HG03060 (cell line): ENCODE measurements around the gene SH3D21.

Experiments
- ATAC-seq: cut with Tn5 transposase; IDR thresholded peaks from one replicate; pipeline ENCODE4 v1.9.1; 2021; ENCODE audit warnings: low read depth, moderate number of reproducible peaks; ENCODE audit not compliant: unreplicated experiment

SH3D21 gene

DNA sequence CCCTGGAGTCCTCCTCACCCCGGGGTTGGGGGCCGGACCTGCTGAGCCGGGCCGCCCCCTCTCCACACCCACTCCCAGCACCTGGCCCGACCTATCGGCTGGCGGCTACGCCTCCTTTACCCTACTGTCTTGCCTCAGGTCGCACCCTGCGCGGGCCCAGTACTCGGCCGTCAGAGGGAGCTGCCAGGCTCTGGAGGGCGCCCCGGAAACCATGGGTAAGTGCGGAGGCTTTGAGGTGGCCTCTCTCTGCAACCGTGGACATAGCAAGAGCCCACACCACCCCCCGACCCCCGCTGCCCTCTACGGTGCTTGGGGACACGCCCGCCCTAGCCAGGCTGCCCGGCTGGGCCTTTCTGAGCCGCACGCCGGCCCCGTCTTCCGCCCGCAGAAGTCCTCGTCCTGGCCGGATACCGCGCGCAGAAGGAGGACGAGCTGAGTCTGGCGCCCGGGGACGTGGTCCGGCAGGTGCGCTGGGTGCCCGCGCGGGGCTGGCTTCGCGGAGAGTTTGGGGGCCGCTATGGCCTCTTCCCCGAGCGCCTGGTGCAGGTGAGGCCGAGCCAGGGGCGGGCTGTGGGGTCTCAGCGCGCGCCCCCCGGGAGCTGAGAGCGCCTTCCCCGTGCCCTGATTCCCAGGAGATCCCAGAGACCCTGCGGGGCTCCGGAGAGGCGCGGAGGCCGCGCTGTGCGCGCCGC lies at the start of gene SH3D21:
Gene SH3D21, plus strand, starts transcription at position 159 of the 692 bp plus-strand sequence. Its CDS starts 53 bp downstream, at position 212.
- peak; percentile 20 for ATAC-seq

- ATAC-seq = no peak
Observed at GRCh38 chr1:36256558-36257374, 49.4 kb upstream of the SH3D21 start.

DNA sequence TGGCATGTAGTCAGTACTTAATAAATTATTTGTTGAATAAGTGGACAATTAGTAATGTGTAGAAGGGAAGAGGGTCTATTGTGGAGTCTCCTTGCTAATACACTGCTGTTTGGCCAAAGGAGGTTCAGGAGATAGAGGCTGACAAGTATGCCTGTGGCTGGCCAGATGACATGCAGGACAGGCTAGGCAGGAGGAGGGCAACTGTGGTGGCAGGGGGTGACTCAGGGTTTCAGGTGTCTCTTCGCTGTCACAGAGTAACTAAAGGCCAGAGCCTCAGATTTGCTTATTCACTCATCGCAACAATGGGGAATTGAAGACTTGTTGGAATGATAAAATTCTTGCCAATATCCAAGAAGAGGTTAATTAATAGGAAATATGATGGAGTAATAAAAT lies 48.8 kb upstream of the SH3D21 start:
- no peak for ATAC-seq

GRCh38 chr1:36258960-36259344 lies 47.2 kb upstream of the SH3D21 start:
- ATAC-seq = no peak

GRCh38 chr1:36268981-36269380 lies 37.2 kb upstream of the SH3D21 start:
- no peak for ATAC-seq

GRCh38 chr1:36269408-36269838 lies 36.7 kb upstream of the SH3D21 start:
- ATAC-seq = no peak

DNA sequence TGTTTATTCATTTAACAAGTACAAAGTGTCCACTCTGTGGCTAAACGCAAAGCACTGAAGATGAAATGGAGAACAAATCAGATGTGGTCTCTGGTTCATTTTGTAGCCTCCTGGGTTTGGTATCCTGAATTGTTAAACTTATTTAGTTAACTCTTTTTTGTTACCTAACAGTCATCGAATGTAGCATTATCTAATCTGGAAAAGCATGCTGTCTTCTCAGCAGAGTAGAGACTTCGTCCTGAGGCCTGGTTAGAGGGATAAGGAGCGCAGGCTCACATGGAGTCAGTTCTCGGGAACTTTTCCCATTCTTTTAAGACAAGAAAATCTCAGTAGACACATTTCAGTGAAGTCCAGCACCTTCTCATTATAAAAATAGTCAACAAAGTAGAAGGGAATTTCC lies 33.1 kb upstream of the SH3D21 start:
- no peak for ATAC-seq

- no peak for ATAC-seq
Observed at GRCh38 chr1:36274201-36274600, 32.0 kb upstream of the SH3D21 start.

- ATAC-seq = no peak
Observed at GRCh38 chr1:36276688-36277087, 29.5 kb upstream of the SH3D21 start.

DNA sequence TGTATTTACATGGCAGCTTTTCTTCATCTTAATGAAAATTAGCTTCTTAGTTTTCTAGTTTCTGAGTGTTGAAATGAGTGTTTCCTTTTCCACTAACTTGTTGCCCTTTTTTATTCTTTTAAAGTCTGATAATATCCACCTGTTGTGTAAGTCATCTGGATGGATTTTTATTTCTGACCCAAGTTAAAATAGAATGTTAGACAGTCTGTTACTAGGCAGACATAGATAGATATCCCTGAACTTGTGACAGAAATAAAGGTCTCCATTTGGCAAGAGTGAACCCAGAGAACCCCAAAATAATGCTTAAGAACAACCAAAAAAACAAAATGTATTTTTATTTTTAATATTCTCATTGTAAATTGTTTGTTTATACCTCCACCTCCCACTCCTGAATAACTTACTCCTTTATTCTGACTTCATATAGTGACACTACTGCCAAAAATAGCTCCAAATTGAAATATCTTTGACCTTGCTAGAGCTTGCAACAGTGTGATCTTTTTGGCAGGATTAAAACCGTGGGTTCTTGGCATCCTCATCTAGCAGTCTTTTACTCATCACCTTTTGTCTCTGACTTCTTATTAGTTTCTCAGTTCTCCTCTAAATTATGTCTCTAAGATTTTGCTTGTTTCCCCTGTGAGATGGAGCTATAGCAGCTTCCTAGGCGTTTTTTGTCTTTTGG lies 26.9 kb upstream of the SH3D21 start:
- ATAC-seq = no peak

DNA sequence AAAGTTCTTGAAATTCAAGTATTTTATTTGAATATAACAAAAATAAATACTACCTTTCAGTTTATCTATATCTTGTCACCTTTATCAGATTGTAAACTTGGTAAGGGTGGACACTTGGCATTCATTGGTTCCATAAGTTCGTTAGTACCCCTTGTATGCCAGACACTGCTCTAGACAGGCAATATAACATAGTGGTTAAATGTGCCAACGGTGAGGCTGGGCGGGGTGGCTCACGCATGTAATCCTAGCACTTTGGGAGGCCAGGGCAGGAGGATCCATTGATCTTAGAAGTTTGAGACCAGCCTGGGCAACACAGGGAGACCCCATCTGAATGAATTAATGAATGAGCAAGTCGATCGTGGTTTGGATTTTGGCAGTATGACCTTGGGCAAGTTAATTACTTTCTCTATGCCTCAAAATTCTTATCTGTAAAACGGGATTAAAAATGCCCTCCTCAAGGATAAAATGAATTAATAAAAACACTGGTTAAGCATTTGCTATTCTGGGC lies 26.3 kb upstream of the SH3D21 start:
- no peak for ATAC-seq

DNA sequence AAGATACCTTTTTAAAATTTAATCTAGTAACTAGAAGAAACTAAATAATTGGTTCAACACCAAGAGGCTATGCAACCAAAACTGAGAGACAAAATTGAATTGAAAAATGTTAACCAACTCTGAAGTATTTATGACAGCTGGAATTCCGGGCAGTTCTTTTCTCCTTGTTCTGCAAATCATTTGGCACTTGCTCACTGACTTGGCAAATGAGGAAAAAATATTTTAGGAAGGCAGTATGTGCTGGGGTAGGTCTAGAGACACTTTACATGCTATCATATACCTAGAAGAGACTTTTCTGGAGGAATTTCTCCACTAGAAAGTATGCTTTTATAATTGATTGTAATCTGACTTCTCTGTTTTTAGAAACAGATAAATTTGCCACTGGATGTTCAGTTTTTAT lies 22.1 kb upstream of the SH3D21 start:
- no peak for ATAC-seq

DNA sequence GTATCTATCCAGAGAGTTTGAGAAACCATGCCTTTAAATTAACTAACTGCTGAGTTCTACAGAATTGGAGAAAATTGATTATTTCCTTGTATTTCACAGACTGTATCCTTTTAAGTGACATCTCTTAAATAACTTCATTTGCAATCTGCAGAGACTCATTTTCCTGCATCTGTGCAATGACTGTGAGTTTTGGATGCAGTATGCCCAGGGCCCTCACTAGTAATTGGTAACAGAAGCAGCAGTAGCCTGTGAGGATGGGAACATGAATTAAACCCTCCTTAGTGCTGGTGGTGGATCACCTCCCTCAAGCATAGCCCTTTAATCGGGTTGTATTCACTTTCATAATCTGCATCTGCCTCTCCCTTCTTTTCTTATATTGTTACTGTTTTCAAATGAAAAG lies 21.7 kb upstream of the SH3D21 start:
- no peak for ATAC-seq

DNA sequence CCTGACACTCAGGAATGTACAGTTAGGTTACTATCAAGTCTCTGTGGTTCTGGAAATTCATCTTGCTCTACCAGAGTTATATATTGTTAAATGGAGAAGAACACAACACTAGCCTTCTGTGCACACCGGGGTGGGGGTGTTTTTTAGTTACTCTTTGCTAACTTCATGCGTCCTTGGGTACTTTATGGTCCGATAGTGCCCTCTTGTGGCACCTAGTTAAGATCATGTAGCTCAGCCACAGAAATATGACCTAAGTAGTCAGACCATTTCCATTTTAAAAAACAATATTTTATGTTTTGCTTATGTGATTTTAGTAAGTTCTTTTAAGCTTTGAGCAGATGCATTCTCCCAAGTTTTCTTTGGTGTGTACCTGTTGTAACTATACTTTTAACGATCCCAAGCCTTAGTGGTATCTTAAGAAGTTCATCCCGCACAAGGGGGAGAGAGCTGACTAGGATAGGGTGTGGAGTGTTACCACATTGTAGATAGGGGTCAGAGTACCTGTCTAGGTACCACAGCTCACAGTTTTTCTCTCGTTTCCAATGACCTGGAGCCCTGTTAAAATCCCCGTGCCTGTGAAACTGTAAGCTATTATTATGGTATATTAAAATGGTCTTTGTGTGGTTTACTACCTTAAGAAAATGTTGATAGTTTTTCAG lies 20.6 kb upstream of the SH3D21 start:
- no peak for ATAC-seq

DNA sequence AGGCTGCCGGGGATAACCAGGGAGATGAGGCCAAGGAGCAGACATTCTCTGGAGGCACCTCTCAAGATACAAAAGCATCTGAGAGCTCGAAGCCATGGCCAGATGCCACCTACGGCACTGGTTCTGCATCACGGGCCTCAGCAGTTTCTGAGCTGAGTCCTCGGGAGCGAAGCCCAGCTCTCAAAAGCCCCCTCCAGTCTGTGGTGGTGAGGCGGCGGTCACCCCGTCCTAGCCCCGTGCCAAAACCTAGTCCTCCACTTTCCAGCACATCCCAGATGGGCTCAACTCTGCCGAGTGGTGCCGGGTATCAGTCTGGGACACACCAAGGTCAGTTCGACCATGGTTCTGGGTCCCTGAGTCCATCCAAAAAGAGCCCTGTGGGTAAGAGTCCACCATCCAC lies 19.4 kb upstream of the SH3D21 start:
- ATAC-seq = no peak

DNA sequence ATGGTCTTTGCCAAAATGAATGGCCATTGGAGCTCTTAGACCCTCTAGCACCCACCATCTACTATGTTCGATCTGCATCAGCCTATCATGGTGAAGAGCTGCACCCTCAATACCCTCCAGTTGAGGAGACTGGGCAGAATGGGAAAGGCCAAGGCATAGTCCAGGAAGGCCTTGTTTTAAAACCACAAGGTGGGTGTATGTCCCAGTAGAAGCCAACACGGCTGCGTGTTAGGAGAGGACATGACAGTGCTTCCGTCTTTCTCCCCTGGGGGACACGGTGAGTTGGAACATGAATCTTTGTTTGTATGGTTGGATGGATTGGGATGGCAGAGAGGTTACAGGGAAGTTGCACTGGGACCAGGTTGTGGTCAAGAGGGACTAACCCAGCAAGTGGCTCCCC lies 18.6 kb upstream of the SH3D21 start:
- ATAC-seq = no peak

- ATAC-seq = no peak
Observed at GRCh38 chr1:36295390-36295789, 10.8 kb upstream of the SH3D21 start.

DNA sequence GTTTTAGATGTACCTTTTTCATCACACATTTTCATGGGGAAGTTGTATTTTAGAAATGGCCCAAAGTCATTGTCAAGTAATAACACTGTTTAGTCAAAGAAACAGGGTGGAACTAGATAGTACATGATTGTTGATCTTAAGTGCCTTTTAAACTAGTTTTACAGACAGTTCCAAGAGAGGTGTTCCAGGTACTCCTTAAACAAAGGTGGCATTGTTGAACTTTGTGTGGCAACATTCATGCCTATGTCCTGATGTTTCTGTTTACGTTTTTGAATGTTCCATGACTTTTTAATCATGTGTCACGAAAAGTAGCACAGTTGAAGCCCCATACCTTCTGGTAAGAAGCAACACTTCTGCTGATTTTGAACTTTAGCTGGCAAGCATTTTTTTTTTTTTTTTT lies 9.1 kb upstream of the SH3D21 start:
- no peak for ATAC-seq

DNA sequence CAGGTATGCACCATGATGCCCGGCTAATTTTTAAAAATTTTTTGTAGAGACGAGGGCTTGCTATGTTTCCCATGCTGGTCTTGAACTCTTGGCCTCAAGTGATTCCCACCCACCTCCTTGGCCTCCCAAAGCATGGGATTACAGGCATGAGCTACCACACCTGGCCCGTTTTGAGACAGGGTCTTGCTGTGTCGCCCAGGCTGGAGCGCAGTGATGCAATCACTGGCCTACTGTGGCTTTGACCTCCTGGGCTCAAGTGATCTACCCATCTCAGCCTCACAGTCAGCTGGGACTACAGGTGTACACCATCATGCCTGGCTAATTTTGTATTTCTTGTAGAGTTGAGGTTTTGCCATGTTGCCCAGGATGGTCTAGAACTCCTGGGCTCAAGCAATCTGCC lies 7.5 kb upstream of the SH3D21 start:
- no peak for ATAC-seq

DNA sequence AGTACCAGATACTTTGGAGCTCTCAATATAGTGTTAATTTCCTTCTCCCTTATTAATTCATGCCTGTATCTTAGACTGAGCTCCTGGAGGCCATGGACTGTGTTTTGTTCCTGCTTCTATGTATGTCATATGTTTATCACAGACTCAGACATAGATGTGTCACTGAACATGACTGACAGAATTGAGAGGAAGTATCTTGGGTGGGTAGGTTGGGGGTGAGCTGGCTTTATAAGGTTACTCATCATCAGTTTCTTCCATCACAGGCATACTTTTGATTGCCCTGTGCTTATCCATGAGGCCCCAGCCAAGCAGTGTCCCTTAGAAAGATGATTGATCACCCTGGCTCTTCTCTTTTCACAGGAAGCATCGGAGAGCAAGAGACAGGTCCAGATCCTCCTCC lies 5.6 kb upstream of the SH3D21 start:
- no peak for ATAC-seq

GRCh38 chr1:36301220-36301619 lies 4.9 kb upstream of the SH3D21 start:
- no peak for ATAC-seq
